Activated CD4-positive, alpha-beta T cell treated with anti-CD3 and anti-CD28 coated beads for 1 hour (primary cell): Measurements from ENCODE around the gene HIBCH.
"Not testable (repeated sequence)": the region's sequence is repeated elsewhere in the genome, so short reads cannot be mapped to it uniquely, and the experiment has no call there.

Experiments
- DNase-seq: peaks from one replicate; pipeline ENCODE4 v3.0.0-alpha.2; 2020

HIBCH gene

DNA sequence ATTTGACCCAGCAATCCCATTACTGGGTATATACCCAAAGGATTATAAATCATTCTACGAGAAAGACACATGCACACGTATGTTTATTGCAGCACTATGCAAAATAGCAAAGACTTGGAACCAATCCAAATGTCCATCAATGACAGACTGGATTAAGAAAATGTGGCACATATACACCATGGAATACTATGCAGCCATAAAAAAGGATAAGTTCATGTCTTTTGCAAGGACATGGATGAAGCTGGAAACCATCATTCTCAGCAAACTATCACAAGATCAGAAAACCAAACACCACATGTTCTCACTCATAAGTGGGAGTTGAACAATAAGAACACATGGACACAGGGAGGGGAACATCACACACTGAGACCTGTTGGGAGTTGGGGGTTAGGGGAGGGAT lies 96.9 kb downstream of the HIBCH start:
- DNase-seq, result not testable (repeated sequence)

DNA sequence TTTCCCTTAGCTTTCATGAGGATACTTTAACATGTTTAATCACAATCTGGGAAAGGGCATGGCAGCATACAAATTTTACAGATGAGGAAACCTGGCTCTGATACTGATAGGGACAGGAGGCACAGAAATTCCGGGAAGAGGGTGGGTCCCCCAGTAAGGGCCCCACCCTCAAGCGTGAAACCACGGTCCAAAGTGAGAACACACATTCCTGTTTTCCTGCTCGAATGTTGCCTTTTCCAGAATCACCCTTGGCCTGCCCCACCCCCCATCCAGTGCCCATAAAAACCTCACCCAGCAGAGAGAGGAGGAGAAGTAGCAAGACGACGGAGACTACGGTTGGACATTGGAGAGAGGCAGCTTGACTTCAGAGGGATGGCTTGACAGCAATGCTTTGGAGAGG lies 98.2 kb downstream of the HIBCH start:
- no peak for DNase-seq

DNA sequence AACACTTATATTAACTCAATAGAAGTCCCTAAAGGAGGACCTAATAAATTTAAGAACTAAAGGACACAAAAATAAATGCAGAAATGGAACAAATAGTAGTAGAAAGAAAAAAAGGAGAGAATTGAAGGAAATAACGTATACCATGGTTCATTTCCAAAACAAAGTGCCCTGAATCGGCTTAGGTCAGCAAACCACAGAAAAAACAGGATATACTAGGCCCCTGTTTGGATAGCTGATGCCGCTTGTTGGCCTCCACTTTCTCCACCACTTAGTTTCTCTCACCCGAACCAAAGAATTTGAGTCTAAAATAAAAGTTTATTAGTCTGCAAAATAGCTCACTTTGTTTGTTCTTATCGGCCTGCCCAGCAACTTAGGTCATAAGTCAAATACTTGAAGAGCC lies 100.4 kb downstream of the HIBCH start:
- DNase-seq, result no peak

DNA sequence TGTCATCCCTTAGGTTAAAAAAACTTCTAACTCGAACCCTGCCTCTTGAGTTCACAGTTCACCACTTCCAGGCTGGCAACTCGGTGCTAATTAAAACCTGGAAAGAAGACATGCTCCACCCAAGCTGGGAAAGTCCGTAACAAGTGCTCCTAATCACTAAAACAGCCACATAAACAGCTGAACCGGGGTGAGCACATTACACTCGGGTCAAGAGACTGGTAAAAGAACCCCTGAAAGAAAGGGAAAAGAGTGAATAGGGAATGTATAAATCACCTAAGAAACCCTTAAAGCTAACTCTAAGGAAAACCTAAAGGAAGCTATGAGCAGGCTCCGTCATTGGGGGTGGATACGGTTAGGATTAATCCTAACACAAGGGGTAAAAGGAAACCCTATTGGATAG lies 102.0 kb downstream of the HIBCH start:
- DNase-seq, result no peak

DNA sequence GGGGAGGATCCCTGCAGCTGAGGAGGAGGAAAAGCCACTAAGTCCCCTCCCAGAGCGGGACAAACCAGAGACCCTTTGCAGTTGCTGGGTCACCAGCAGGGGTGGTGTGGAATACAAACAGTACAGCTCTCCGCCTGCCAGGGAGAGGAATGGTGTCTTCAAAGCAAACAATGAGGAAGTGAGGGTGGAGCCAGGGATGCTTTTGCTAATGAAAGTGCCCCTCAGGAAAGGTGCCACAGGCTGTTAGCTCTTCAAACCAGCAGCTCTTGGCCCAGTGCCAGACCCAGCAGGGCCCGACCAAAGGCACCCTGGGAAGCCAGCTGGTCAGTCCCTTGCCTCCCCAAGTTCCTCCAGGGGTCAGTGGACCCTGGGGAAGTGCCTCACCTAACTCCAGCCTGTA lies 102.8 kb downstream of the HIBCH start:
- DNase-seq, result no peak

DNA sequence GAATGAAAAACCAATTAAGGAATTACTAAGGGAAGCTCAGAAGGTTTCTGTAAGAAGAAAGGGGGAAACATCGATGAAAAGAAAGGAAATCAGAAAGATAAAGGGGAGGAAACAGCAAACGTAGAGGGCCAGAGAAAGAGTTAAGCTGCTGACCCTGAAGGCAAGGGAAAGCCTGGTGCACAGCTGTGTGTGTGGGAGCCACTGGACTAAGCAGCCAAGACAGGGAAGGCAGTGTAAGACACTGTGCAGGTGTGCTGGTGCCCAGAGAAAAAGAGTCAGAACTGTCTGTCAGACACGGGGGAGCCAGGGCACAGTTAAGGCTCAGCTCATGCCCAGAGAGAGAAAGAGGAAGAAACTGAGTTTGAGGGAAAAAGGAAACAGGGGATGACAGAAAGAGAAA lies 104.0 kb downstream of the HIBCH start:
- DNase-seq, result no peak

DNA sequence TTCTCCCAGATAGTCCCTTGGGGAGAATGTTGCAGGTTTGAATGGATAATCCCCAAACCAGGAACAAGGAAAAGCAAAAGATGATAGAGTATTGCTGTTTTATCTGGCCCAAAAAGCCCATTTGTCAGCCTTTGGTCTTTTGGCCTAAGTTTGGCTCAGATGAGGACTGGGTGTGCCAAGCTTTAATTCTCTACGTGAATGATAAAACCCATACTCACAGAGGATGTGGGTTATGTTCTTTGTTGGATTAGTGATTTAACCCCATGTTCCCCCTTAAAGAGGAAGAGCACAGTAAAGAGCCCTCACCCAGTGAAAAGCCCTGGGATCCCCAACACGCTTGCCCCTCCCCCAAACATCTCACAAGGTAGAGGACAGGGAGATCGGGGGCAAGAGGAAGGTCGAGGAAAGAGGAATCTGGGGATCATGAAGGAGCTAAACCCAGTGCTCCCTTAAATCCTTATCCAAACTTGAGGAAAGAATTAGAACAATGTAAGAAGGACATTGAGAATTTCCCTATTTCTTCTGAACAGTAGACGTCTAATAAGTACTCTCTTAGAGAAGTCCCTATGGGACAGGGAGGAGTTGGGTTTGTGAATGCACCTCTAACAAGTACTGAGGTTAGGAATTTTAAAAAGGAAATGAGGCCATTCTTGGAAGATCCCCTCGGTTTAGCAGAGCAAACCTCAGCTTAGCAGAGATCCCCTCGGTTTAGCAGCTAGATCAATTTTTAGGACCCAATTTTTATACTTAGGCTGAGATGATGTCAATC lies 105.0 kb downstream of the HIBCH start:
- no peak for DNase-seq

DNA sequence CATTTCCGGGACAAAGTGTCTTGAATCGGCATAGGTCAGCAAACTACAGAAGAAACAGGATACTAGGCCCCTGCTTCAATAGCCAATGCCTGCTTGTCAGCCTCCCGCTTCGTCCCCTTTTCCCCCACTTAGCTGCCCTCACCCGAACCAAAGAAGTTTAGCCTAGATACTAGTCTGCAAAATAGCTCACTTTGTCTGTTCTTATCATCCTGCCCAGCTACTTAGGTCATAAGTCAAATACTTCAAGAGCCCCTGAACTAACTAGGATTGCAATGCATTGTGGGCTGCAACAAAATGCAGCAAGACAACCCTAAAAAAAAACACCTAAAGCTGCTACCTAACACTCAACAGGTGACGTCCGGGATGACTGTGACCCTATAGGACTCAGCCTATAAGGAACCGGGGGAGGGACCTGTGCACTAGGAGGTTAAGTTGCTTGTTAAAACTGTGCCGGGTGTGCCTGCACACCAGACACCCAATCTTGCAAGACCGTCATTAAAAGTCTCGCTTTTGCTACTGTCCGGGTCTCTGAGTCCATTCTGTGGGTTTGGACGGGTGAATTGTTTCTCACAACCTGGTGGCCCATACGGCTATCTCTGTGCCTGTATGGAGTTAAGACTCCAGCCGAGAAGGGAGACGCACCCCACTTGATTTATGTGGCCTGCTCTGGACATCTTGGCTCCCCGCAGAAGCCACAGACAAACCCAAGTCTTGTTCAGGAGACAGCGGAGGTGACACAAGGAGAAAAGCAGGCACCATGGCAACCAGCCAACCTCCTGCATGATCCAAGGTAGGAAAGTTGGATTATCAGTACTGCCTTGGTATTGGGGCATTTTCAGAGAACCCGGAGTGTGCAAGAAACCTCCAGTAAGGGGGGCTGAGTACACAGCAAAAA lies 105.9 kb downstream of the HIBCH start:
- no peak for DNase-seq

DNA sequence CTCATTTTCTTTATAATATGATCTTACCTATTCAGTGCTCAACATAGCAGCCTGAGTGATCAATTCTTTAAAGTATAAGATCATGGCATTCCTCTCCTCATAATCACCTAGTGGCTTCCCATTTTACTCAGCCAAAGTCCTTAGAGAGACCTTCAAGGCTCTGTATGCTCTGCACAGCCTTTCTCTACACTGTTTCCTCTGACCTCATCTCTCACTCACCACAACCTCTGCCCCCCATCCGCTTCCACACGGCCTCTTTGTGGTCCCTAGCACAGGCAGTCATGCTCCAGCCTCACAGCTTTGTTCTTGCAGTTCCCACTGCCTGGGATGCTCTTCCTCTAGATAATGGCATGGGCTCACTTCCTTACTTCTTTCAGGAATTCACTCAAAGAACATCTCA lies 109.2 kb downstream of the HIBCH start:
- no peak for DNase-seq

DNA sequence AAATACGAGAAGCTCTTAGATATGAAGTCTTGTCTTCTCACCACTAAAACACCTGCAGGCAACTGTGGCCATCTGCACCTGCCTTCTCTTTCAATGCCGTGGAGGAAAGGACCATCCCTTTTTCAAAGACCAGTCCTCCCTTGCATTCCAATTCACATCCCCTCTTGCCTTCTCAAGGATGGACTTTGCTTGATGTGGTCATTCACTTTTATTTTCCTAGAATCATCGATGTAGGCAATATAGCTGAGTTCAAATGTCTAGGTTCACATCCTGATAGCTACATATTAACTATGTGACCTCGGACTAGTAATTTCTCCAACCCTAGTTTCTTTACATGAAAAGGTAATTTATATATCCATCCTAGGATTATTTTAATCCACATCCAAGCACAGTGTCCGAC lies 110.1 kb downstream of the HIBCH start:
- no peak for DNase-seq

DNA sequence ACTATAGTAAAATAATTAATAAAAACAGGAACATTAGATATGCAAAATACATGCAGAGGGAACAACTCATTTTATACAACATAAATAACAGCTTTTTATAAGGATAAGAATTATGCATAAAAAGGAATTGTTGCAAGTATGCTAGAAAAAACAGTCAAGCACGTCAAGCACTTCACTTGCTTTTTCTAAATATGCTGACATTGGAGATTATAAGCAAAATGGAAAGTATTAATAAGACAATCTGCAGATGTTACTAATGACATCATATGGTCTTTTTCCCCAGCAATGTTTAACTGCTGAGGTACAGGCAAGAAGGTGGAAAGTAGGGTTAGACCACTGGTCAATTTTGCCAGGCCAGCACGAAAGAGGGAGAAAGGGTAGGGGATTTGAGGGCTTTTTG lies 111.7 kb downstream of the HIBCH start:
- no peak for DNase-seq

DNA sequence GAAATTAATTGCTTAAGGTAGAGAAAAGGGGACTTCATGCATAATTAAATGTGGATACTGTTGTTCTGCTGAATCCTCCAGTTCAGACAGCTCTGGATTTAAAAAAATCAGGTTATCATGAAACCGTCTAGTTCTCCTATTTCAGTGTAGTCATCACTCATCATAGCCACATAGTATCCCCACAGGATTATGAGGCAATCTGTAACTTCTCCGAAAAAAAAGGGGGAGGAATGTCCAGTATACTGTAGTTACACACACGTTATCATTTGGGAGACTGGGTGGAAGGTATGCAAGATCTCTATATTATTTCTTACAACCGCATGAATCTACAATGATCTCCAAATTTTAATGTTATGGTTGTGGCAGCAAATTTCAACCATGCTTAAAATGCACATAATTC lies 114.0 kb downstream of the HIBCH start:
- no peak for DNase-seq

DNA sequence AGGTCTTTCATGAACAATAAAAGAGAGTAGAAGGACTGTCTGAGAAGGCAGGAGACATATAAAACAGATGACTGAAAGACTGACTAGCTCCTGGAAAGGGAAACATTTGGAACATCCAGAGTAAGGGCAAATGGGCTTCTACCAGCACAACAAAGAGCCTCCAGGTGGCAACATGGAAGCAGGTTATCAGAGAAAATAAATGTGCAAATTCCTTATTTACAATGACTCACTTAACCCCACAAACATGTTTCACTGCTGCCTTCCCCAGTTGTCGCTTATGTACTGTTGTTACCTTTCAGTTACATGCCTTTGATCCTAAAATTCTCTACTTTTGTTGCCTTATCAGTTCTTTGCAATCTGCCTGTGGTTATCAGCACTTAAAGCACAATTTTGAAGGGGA lies 117.0 kb downstream of the HIBCH start:
- no peak for DNase-seq

DNA sequence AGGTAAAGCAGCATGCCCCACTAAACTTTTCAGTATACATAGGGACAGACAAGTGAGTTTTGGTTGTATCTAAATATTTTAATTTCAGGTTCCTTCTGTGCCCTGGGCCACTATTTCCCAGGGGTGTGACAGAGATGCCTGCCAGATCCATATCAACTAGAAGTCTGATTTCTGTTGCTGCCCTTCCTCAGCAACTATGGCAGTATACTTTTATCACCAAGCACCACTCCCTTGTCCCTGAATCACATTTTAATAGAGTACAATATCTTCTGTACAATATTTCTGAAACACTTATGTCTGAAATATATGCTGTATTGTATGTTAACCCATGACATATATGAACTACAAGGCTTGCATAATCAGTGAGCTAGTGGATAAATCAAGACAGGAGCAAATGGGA lies 117.6 kb downstream of the HIBCH start:
- DNase-seq, result no peak

DNA sequence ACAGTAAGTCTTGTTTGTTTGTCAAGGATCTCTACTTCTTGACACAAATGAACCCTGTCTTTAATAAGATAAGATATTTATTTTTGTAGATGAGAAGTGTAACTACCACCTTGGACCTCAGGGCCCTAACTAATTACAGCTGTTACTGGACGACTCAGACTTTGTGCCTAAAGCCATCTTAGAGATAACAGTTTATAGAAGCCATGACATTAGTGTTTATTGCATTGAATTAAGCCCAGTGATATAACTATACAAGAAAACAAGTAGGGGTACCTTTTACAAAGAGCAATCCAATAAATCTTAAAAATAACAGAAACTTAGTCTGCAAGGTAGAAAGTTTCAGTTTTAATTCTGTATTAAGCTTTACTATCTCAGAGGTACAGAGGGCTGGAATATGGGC lies 119.0 kb downstream of the HIBCH start:
- DNase-seq, result no peak

DNA sequence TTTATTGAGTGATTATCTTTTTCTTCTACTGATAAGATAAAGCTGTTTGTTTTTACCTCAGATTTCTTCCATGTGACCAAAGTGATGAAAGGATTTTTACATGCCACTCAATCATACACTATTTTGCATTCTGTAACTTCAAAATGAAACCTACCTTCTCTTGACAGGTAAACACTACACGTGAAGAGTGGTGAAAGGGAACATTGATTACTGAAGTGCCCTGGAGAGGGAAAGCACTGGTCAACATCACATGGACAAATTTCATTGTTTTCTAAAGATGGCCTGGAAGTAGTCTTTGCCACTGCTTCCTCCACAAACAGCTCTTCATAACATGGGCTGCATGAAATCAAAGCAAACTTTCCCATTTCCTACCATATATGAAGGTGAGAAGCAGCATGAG lies 120.1 kb downstream of the HIBCH start:
- DNase-seq, result no peak

DNA sequence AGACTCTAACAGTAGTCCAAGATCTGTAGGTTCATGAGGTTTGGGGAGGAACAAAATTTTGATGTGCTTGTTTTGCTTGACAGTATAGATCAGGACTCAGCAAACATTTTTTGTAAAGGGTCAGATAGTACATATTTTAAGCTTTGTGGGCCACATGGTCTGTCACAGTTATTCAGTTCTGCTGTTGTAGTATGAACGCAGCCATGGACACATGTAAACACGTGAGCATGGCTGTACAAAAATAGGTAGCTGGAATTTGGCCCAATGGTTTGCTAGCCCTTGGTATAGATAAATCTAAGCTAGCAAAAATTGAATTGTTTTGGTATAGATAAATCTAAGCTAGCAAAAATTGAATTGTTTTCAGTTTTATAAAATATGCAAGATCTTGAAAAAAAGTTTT lies 120.5 kb downstream of the HIBCH start:
- no peak for DNase-seq

DNA sequence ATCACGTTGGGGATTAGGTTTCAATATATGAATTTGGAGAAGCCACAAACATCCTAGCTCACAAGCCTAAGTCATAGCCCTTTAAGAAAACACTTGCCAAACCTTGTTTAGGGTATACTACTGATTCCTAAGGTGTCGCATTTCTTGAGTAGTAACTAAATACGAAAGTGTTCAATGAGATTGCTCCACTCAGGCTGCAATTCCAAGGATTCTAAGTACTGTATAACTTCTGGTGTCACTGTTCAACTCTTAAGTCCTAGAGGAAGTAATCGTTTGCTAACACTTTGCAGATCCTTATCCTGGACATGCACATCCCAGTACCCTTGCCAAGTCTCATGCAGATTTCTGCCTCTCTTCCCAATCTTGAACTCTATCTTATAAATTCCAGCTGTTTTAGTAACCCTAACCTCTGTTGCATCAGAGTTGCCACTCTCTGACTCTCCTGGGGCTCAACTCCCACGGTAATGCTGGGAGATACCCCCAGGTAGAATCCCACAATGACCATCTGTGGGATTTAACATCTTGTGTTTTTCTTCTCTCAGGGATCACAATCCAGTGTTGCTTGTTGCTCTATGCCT lies 122.4 kb downstream of the HIBCH start:
- DNase-seq, result no peak

DNA sequence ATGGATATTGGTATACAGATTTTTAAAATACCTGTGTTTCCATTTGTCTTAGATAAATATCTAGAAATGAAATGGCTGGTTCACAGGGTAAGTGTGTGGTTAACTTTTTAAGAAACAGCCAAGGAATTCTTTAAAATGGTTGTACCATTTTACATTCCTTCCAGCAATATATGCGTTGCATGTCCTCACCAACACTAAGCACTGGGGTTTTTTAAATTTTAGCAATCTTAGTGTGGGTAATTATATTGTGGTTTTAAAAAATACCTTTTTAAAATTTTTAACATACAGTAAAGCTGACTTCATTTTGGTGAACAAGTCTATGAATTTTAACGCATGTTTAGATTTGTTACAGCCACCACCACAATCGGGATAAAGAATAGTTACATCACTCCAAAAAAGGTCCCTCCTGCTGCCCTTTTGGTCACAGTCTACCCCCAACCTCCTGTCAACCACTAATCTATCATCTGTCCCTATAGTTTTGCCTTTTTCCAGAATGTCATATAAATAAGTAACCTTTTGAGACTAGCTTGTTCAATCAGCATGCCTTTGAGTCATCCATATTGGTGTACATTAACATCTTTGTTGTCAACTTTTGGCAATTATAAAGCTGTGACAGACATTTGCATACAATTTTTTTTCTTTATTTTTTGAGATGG lies 129.0 kb downstream of the HIBCH start:
- DNase-seq, result no peak

DNA sequence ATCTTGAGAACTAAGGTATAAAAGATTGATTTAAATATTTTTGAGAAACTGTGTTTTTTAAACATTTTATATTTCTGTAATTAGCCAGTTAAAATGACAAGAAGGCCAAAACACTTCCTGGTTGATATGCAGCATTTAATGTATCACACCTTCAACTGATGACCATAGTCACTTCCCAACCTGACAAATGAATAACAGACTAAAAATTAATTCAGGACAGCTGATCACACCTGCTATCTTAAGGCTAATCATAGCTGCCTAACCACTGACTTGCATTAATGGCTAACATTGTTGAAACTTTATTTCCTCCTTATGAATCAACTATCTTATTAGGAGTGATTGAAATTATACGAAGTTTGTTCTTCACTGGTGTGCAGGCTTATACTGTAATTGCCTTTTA lies 131.3 kb downstream of the HIBCH start:
- DNase-seq, result no peak

DNA sequence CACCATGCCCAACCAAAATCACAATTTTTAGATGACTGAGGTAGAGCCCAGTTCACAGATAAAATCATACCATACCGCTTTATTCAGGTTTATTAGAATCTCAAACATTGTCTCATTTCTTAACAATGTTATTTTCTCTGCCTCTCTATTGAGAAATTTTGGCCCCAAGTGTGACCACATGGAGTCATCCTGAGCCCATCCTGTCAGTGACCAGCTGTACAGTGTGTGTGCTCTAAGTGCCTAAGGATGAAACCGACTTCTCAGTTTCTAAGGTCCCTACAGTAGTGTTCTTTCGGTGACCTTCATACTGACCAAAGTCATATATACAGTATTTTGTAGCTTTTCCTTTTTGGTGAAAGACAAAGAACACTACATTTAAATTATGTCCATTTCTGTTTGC lies 133.4 kb downstream of the HIBCH start:
- DNase-seq, result no peak

DNA sequence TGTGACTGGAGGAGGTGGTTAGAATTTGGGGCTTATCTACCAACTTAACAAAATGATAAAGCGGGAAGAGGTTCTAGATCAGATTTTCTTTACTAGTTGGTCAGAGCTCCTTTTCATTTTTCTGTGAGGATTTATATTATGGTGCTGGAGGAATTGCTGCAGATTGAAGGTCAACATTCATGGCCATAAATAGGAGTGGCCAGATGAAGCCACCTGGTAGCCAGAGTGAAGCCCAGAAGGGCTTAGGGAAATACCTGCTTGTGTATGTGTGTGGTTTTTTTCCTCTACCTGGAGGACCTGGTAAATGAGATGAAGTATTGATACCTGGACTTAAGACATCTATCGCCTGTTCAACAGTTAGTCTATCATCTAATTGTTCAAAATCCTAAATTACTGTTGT lies 134.2 kb downstream of the HIBCH start:
- no peak for DNase-seq

DNA sequence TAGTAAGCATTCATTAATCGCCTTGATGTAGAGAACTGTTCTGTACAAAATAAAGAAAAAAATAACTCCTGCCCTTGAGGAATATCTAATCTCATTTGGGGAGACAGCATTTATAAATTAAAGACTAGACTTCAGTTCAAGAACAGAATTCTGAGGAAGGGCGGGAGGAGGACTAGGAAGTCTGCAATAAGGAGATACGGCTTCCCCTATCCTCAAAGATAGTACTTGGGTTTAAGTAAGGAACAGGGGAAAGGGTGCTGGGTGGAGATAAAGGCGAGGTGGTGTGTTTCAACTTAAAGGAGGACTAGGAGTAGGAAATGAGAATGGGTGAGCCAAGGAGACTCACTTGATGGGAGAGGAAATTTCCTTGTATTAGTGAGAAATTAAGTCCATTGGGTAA lies 135.2 kb downstream of the HIBCH start:
- DNase-seq, result no peak

DNA sequence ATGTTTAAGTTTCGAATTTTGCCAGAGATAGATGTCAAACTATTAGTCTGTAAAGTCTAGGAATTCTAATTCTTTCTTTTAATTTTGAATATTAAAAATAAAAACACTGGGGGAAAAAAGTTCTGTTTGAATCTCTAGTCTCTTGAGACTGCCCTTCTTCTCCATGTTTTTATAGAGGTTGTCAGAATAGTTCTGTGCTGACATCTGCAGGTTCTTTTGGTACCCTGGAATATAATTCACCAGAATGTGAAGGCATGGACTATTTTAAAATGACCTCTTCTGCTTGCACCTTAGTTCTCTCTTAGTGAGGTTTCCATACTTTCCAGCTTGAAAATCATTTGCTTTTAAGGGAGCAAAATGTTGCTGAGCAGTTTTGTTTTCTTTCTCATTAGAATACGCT lies 136.1 kb downstream of the HIBCH start:
- DNase-seq, result no peak
